ENCODE data around the gene CRYL1. TPM values are rescaled to one million over a fixed set of nuclear protein-coding genes. Genes with fewer than 3 reads are reported as not detected.

CRYL1 gene
- total and polyA plus RNA-seq, 2 of the 13 experiments (the other 11 are each of a cell fraction or from before 2014, with no cell fraction given): 57.2 to 115 TPM

- TF ChIP-seq GRHL1 (CRISPR knock-in tag; conservative IDR thresholded peaks at IDR 0.05): no peak
- TF ChIP-seq ETS1 (CRISPR knock-in tag; IDR thresholded peaks at IDR 0.05): 0 out of 2 replicates have a peak, but pooled peaks have one; percentile 53
- TF ChIP-seq RCOR2 (CRISPR knock-in tag; IDR thresholded peaks at IDR 0.05): no peak; the same call in 1 of the 2 replicates
- TF ChIP-seq SCMH1 (CRISPR knock-in tag; IDR thresholded peaks at IDR 0.05; ENCODE audit: borderline replicate concordance): no peak
- TF ChIP-seq HOXA5 (CRISPR knock-in tag; IDR thresholded peaks at IDR 0.05): peak; percentile 68; the same call in 1 of the 2 replicates
- no peak for TF ChIP-seq ZNF576 (CRISPR knock-in tag; IDR thresholded peaks at IDR 0.05)
- no peak for TF ChIP-seq TFE3 (CRISPR knock-in tag; IDR thresholded peaks at IDR 0.05)
- no peak for TF ChIP-seq ZNF589 (CRISPR knock-in tag; conservative IDR thresholded peaks at IDR 0.05)
- no peak for TF ChIP-seq ZBTB37 (CRISPR knock-in tag; IDR thresholded peaks at IDR 0.05)
- TF ChIP-seq ZNF512B (CRISPR knock-in tag; IDR thresholded peaks at IDR 0.05; ENCODE audit: borderline replicate concordance): no peak
- TF ChIP-seq E2F2 (CRISPR knock-in tag; IDR thresholded peaks at IDR 0.05; ENCODE audit: borderline replicate concordance): peak; percentile 80; the same call in 1 of the 2 replicates
- TF ChIP-seq ZFP91 (CRISPR knock-in tag; IDR thresholded peaks at IDR 0.05; ENCODE audit: borderline replicate concordance): peak; percentile 68
- TF ChIP-seq JUND (CRISPR knock-in tag; IDR thresholded peaks at IDR 0.05): no peak
- no peak for TF ChIP-seq TBX3 (IDR thresholded peaks at IDR 0.05; ENCODE audit: borderline replicate concordance)
Observed at GRCh38 chr13:20566898-20567874, 41.5 kb upstream of the CRYL1 start, which contains the start of gene IFT88 (continued).

Data from HepG2 (cell line).